Osteocyte (in vitro differentiated cells): Measurements from ENCODE around the gene THSD4. TPM values are rescaled to one million over a fixed set of nuclear protein-coding genes. Genes with fewer than 3 reads are reported as not detected.

ENCODE experiments used
- DNase-seq: peaks from one replicate; pipeline ENCODE4 v3.0.0; 2021; ENCODE audit warnings: mixed read lengths; ENCODE audit not compliant: unreplicated experiment; ENCODE audit errors: extremely low spot score
- H3K27ac Mint-ChIP-seq: one replicate; pipeline ENCODE4 v1.8.0; 2021; ENCODE audit warnings: mild to moderate bottlenecking, mixed read lengths; ENCODE audit not compliant: unreplicated experiment
- H3K27me3 Mint-ChIP-seq: one replicate; pipeline ENCODE4 v1.8.0; 2021; ENCODE audit warnings: mixed read lengths; ENCODE audit not compliant: unreplicated experiment
- H3K36me3 Mint-ChIP-seq: one replicate; pipeline ENCODE4 v1.8.0; 2021; ENCODE audit warnings: mixed read lengths; ENCODE audit not compliant: unreplicated experiment
- H3K4me1 Mint-ChIP-seq: one replicate; pipeline ENCODE4 v1.8.0; 2021; ENCODE audit warnings: mixed read lengths; ENCODE audit not compliant: unreplicated experiment
- H3K4me3 Mint-ChIP-seq: one replicate; pipeline ENCODE4 v1.8.0; 2021; ENCODE audit warnings: mild to moderate bottlenecking, moderate library complexity, mixed read lengths; ENCODE audit not compliant: unreplicated experiment
- H3K9me3 Mint-ChIP-seq: one replicate; pipeline ENCODE4 v1.8.0; 2021; ENCODE audit warnings: mixed read lengths; ENCODE audit not compliant: unreplicated experiment
- CTCF ChIP-seq: fragments of 200-600 bp; sonication (generic); IDR thresholded peaks from 2 replicates; pipeline ENCODE4 v1.5.0; 2021; ENCODE audit warnings: antibody characterized with exemption, mild to moderate bottlenecking, moderate library complexity
- total RNA-seq: library from RNA; stranded (reverse); gene quantifications from 2 replicates; pipeline ENCODE4 v1.2.1, GENCODE V29; 2021

Gene THSD4
- total RNA-seq, 1 donor from 2014 or later: 5.7 TPM

GRCh38 chr15:71115567-71116351, 488 bp downstream of the THSD4 start:
- Mint-ChIP-seq H3K9me3 (no peaks in the 10 kb centered on the region), H3K27me3 (no peaks in the 10 kb centered on the region), H3K27ac (peak overlapping the region; percentile 23), H3K4me3 (peak overlapping the region; percentile 74), H3K36me3 (no peaks in the 10 kb centered on the region), H3K4me1 (peaks cover 30% of the 10 kb centered on the region)
- peak; percentile 86 for DNase-seq
- no peak for TF ChIP-seq CTCF

- DNase-seq: no peak
- Mint-ChIP-seq H3K27me3 (no peaks in the 10 kb centered on the region), H3K27ac (peak overlapping the region; percentile 42)
Observed at GRCh38 chr15:71116366-71116765, 1.1 kb downstream of the THSD4 start.

GRCh38 chr15:71116942-71117341, 1.7 kb downstream of the THSD4 start:
- Mint-ChIP-seq H3K36me3 (no peaks in the 10 kb centered on the region), H3K27ac (no peak overlapping the region), H3K27me3 (no peaks in the 10 kb centered on the region), H3K4me3 (no peak overlapping the region), H3K4me1 (peaks cover 18% of the 10 kb centered on the region), H3K9me3 (no peaks in the 10 kb centered on the region)
- no peak for DNase-seq
- TF ChIP-seq CTCF: no peak

More at GRCh38 chr15:71116366-71116765, 1.1 kb downstream of the THSD4 start:
- peaks cover 24% of the 10 kb centered on the region for H3K4me1 Mint-ChIP-seq
- H3K9me3 Mint-ChIP-seq: no peaks in the 10 kb centered on the region
- no peaks in the 10 kb centered on the region for H3K36me3 Mint-ChIP-seq
- H3K4me3 Mint-ChIP-seq: peak overlapping the region; percentile 74
- no peak for TF ChIP-seq CTCF

- Mint-ChIP-seq H3K27me3 (no peaks in the 10 kb centered on the region), H3K36me3 (no peaks in the 10 kb centered on the region), H3K4me1 (peaks cover 19% of the 10 kb centered on the region), H3K4me3 (no peak overlapping the region), H3K9me3 (no peaks in the 10 kb centered on the region), H3K27ac (no peak overlapping the region)
- no peak for TF ChIP-seq CTCF
- DNase-seq: no peak
Observed at GRCh38 chr15:71117714-71118305, 2.5 kb downstream of the THSD4 start.

- H3K4me1 Mint-ChIP-seq: peaks cover 19% of the 10 kb centered on the region
- no peak for DNase-seq
- no peak for TF ChIP-seq CTCF
- no peaks in the 10 kb centered on the region for H3K9me3 Mint-ChIP-seq
- no peak overlapping the region for H3K4me3 Mint-ChIP-seq
- no peaks in the 10 kb centered on the region for H3K36me3 Mint-ChIP-seq
- no peaks in the 10 kb centered on the region for H3K27me3 Mint-ChIP-seq
- H3K27ac Mint-ChIP-seq: no peak overlapping the region
Observed at GRCh38 chr15:71118345-71118744, 3.1 kb downstream of the THSD4 start.
